ENCODE results near the gene CCDC24.

CCDC24 gene

GRCh38 chr1:43999455-43999854 lies 8.1 kb downstream of the CCDC24 start:
- DNase-seq, result no peak

DNA sequence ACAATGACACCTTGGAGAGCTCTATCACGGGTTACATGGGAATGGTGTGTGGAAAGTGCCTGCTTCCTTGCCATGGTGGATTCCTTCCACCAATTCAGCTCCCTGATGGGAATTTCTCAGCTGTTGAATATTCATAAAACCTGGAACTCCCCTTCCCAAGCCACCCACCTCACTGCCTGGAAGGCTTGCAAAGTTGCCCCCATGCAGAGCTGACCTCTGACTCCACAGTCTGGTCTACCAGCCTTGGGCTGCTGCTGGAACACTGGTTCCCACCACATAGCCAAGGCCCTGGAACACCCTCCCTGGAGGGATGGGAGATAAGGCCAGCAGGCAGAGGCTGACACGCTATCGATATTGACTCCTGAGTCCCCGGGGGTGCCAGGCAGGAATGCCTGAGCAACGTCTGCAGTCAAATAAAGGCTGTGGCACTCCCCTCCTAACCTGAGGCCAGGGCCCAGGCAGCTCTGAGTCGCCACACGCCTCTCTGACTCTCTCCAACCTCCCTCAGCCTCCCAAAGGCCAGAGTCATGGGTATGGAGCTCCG lies 8.8 kb downstream of the CCDC24 start:
- DNase-seq, result no peak

DNA sequence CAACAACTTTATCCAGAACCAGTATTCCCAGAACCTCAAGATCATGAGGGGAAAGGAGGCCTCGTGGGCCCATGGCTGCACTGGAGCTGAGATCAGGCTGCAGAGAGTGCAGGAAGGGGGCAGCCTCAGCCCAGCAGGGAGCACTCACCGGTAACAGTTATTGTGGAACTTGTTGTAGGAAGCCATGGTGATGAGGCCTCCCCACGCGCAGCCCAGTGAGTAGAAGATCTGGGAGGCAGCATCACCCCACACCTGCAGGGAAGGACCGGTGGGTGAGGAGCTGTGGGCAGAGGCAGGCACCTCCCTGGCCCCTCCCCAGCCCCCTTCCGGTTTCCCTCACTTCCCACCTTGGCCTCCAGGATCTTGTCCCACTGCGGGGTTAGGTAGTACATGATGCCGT lies 10.8 kb downstream of the CCDC24 start:
- DNase-seq, result no peak

GRCh38 chr1:44002606-44003157 lies 11.3 kb downstream of the CCDC24 start:
- DNase-seq, result no peak

GRCh38 chr1:44008259-44008658 lies 16.9 kb downstream of the CCDC24 start:
- DNase-seq, result no peak

GRCh38 chr1:44010935-44011471 lies 19.6 kb downstream of the CCDC24 start:
- no peak for DNase-seq

- DNase-seq, result no peak
These were observed 21.0 kb downstream of the CCDC24 start for GRCh38 chr1:44012404-44012803.

DNA sequence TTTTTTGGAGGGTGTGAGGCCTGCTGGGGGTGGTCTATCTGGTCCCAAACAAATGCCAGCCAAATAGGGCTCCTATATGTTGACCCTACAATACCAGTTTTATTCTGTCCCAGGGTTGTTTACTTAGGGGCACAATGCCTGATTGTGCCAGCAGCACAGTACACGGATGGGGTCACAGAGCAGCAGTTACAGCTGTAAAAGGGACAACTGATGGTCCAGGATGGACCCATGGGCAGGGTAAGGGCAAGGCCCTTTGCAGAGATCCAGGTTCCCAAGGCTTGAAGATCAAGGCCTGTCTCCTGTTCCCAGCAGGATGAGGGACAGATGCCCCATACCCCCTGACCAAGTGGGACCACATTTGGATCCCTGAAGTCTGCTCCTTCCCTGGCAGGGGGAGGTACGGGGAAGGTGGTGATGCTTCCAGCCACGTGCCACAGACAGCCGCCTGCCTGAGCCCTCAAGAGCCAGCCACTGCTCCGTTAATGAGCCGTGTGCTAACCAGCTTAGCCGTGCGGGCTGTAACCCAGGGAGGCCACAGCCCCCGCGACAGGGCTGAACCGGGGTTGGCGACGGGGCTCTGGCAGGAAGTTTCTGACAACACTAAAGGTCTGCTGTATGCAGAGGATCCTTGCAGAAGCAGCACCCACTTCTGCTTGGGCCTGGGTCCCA lies 21.7 kb downstream of the CCDC24 start:
- DNase-seq, result no peak

DNA sequence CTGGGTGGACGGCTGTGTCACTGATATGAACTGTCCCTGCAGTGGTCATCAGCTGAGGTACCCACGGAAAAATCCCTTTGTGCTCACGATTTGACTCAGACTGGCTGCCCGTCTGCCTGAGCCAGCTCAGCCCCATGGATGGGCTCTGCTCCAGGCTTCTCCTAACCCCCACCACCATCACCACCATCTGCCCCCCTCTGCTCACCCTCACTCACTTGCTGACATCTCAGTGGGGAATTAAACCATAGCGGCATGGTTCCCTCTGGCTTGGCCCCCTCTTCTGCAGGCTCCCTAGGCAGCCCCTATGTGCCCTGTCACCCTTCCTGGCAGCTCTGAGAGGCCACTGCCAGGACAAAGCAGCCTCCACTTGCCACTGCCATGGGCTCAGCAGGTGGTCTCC lies 22.6 kb downstream of the CCDC24 start:
- DNase-seq, result no peak

- no peak for DNase-seq
These were observed 23.1 kb downstream of the CCDC24 start for GRCh38 chr1:44014365-44015104.

GRCh38 chr1:44015206-44015605 lies 23.8 kb downstream of the CCDC24 start:
- no peak for DNase-seq

DNA sequence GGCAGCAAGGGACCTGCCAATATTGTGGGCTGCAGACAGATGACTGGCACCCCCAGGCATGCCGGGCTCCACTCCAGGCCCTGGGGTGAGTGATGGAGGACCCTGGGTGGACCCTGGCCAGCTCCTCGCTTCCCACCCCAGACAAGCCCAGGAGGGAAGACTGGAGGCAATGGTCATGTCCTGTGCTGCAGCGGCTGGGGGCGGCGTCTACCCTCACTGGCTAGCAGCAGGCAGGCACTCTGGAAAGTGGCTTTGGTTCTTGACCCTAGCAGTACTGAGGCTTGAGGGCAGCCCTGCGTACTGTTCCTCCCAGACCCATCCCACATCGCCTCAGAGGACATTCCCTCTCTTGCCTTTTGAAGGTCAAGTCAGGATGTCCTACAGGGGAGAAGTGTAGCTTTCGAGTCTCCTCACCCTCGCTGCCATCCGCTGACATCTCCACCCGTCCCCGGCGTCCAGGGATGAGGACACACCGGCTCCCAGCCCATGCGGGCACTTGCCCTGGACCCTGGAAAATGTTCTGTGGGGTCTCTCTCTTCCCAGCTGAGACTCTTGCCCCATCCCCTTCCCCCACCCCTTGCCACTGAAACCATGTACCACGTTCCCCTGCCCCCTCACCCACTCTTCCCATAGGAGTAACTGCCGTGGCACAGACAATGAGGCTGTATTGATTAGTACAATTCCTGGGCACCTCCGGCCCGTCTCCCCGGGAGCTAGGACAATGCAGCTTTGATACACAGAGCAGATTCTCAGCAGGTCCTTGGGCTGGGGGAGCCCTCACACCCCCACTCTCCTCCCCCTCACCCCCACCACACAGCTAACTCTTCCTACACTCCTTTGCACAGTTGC lies 24.9 kb downstream of the CCDC24 start:
- no peak for DNase-seq

DNA sequence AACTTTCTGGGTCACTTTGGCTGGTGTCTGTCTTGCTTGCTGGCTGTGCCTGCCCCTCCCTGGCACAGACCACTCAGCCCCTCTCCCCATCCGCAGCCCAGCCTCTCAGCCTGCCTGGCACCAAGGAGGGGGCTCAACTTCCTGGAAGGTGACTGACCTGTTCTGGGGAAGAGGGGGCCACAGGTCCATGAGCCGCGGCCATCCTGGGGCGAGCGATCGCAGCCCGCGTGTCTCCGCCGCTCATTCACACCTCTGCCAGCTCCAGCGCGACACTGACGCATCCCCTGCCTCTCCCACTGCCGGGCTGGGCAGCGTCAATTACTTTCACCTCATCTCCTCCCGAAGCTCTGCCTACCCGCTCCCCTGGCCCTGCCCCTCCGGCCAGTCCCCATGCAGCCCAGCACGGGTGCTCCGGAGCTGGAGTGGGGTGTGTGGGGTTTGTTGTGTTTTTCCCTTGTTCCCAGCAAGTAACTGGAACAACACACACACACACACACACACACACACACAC lies 25.5 kb downstream of the CCDC24 start:
- no peak for DNase-seq

DNA sequence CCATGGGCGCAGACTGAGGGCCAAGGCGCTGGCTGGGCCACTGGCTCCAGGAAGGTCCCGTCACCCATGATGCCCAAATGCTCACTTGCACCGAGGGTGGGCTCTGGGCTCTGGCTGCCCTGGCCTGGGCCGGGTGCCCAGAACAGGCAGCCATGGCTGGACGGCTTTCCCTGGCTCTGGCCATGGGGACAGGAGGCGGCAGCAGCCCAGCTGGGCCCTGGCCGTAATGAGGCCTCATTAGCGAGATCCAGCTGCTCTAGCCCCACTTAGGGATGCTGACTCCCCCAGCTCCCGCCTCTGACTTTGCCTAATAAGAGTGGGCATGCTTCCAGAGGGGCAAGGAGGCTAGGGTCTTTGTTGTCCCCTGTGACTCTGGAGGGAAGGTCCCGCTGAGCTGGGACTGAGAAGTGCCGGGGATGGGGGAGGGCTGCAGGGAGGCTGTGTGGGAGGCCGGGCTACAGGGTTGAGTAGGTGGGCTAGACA lies 28.1 kb downstream of the CCDC24 start:
- DNase-seq, result no peak

GRCh38 chr1:44020464-44020863 lies 29.1 kb downstream of the CCDC24 start:
- DNase-seq, result no peak

DNA sequence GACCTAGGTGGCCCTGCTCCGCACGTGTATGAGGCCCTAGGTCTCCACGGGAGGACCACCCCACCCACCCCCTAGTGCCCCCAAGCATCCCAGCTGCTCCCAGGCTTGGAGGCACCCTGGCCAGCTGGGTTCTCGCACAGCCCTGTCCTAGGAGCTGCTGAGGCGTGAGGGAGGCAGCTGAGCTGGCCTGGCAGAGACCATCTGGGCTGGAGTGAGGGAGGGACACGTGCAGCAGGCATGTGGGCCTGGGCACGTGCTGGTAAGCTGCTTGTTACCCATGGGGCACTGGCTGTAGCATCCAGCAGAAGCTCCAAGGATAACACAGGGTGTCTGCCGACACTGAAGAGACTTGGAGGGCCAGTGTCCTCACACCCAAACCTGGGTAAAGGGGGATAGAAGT lies 29.8 kb downstream of the CCDC24 start:
- DNase-seq, result no peak

- DNase-seq, result no peak
These were observed 30.4 kb downstream of the CCDC24 start for GRCh38 chr1:44021581-44022321.

DNA sequence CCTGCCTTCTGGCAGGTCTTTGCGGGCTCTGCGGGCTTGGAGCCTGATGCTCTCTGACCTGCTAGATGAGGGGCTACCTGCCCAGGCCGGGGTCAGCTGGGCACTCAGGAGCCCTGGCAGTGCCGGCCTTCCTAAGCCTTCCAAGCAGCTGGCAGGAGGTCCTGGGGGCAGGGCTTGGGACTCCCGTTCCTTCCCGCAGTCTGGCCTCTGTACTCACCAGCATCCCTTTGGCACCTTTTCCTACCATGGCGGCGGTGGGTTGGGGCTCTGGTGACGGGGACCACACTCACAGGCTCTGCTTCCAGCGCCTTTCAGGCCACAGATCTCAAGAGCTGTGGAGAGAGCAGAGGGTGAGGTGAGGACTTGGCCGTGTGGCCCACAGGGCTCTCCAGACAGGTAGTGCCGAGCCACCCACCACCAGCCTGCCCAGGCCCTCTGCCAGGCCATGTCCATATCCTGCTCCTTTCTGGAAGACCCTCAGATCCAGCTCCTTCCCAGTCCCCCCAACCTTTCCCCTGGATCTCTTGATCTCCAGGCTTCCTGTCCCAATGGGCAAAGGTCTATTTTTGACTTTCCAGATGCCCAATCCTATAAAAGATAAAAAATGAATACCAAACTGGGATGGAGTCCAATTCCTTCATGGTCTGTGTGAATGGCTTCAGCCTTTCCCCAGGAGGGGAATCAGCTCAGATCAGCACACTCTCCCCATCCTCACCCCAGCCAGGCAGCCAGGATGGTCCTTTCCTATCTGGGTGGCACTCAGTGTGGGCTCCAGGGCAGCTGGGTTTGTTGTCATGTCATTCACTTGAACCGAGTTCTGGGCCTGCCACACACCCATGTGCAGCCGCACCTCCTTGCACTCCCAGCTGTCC lies 32.9 kb downstream of the CCDC24 start:
- DNase-seq, result no peak

DNA sequence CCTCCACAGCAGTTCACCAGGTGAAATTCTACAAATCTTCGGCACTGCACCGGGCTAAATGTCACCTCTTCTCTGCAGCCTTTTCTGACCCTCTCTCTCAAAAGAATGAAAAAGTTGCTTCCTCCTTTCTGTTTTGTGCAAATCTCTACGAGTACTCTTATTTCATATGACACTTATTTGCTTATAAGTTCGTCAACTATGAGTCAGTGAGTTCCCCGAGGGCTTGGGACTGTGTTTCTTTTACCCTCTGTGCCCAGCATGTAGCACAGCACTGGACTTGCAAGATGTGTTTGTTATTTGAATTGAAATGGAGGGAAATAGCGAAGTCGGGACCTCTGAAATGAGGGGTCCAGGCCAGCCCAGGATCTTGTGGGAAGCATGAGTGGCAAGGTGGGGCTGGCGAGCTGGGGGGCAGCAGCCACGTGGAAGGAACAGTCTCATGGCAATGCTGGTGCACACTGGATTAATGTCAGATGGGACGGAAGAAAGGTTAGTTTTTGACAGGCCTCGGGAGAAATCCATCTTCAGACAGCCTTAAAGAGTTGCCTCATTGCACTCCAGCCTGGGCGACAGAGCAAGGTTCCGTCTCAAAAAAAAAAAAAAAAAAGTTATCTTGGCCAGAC lies 33.6 kb downstream of the CCDC24 start:
- DNase-seq, result no peak

GRCh38 chr1:44025816-44026215 lies 34.4 kb downstream of the CCDC24 start:
- no peak for DNase-seq

Measured in CD4-positive, alpha-beta T cell treated with Interleukin-4 for 1 hour (primary cell).